GM21717 (cell line): Measurements from ENCODE around the gene SLC24A3.

ENCODE experiments used
- ATAC-seq: cut with Tn5 transposase; IDR thresholded peaks from one replicate; pipeline ENCODE4 v1.9.1; 2021; ENCODE audit warnings: mild to moderate bottlenecking, moderate library complexity; ENCODE audit not compliant: unreplicated experiment

SLC24A3 gene

DNA sequence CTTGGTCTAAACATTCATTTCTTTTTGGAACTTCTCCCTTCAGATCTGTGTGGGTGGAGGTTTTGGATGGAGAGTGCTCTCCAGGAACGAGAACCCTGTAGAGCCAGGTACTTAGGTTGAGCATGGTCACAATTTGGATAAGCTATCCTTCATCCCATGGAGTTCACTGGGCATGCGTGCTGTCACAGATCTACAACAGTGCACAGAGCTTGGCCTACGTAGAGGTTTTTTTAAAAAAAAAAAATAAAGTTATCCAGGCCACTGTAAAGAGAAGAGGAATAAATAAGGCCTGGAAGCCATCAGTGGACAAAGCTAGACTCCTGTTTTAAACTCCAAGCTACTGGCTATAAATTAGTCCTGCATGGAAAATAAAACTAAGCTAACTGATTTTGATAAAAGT is 165.6 kb downstream of the SLC24A3 start:
- no peak for ATAC-seq

DNA sequence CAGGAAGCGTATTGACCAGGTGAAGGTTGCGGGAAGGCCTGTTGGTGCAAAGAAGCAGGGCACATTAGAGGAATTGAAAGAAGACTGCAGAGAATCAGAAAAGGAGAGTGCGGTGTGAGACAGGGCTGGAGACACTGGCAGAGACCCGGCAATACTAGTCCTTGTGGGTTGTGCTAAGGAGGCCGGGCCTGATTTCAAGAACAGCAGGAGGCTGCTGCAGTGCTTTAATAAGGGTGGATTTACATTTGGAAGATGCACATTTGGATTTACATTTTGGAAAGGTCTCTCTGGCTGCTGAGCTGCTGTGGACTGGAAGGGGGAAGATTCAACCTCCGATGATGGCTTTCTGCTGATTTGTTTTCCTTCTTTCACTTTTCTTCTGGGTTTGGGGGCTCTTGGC is 167.8 kb downstream of the SLC24A3 start:
- ATAC-seq, result no peak

DNA sequence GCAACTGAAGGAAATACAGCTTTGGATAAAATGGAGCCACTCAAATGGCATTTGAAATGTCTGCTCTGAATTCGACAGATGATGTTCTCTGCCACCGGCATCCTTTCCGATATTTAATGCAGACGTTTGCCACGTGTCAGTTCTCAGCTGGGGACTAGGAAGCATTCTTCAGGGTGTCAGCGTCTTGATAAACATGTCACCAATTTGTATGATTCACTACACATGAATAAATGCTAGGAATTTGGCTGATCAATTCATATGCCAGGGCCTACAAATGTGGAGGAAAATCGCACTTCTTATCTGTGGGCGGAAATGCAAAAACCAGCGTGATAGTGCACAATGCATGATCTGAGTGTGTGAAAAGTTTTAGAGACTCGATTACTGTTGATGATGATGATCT is 169.5 kb downstream of the SLC24A3 start:
- ATAC-seq, result no peak

DNA sequence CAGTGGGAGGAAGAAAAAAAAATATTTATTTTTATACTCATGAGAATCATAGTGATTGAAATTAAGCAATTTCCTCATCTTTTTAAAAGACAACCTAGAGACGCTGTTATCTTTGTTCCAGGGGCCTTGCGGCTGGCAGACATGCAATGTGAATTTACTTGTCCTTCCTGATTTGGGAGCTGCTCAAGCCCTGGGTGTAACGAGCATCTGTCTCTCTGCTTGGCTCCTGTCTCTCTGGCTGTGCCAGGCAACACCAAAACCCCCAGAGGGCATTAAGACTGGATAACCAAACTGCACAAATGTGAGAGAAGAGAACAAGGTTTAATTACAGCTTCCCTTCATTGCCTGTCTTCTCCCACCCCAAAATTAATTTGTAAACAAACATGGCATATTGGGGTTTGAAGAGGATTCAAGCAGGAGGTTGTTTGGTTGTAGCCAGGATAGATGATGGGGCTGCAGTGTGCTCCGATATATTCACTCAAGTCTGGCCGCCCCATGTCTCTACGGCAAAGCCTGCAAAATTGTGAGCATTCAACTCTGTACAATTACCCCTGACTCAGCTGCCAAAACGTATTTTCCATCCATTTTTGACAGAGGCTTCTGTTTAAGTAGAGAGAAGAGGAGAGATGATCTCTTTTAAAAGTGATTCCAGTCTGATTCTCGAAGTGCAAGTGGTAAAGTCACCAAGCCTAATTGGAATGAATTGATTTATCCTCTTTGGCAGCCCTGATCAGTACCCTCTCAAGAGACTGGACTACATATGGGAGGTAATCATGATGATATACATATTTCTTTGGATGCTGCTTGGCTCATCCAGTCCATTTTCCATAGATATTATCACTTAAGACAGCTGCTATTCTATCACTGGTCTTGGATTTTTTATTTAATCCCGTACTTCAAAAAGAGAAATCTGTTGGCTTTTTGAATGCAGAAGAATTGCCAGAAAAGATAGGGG is 170.2 kb downstream of the SLC24A3 start:
- no peak for ATAC-seq

DNA sequence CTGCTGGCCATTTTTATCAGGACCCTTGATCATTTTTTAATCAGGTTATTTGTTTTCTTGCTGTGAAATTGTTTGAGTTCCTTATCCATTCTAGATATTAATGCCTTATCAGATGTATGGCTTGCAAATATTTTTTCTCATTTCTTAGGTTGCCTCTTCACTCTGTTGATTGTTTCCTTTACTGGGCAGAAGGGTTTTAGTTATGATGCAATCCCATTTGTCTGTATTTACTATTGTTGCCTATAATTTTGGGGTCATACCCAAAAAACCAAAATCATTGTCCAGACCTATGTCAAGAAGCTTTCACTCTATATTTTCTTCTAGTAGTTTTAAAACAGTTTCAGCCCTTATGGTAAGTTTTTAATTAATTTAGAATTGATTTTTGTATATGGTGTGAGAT is 172.5 kb downstream of the SLC24A3 start:
- no peak for ATAC-seq

DNA sequence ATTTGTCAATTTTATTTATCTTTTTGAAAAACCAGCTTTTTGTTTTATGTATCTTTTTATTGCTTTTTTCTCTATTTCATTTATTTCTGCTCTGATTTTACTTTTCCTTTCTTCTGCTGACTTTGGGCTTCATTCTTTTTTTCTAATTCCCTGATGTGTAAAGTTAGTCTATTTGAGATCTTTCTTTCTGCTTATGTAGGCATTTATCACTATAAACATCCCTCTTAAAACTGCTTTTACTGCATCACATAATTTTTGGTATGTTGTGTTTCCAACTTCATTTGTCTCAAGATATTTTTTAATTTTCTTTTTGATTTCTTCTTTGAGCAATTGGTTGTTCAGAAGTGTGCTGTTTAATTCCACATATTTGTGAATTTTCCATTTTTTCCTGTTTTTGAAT is 174.8 kb downstream of the SLC24A3 start:
- no peak for ATAC-seq

DNA sequence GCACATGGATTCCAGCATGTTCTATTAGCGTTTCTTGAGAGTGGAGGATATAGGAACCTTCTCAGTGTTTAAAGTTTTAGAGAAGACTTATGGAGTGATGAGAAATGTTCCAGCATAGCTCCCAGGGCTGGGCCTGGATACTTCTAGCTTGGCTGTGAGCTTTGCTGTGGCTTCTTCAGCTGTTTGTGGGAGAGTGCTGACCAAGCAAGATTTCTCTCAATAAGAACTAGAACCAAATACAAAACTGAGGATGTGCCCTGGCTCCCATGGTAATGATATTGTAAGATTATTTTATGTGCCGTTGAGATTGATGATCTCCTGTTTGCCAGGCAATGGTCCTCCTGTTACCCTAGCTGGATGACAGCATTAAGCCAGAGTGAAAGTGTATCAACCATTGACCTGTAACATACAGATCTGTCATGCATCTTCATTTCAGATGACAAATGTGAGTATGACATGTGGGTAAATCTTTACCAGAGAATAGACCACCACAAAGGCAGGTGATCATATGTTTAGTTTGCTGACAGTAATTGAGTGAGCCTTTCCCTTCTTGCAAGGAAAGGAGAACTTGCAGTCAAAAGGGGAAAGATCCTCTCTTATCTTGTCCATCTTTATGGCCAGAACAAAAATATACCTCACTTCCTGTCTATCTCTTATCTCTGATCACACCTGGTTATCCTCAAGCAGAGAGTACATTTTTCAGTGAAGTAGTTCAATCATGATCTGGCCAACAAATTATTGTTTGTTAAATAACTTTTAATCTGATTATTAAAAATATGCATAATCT is 180.1 kb downstream of the SLC24A3 start:
- ATAC-seq, result no peak

DNA sequence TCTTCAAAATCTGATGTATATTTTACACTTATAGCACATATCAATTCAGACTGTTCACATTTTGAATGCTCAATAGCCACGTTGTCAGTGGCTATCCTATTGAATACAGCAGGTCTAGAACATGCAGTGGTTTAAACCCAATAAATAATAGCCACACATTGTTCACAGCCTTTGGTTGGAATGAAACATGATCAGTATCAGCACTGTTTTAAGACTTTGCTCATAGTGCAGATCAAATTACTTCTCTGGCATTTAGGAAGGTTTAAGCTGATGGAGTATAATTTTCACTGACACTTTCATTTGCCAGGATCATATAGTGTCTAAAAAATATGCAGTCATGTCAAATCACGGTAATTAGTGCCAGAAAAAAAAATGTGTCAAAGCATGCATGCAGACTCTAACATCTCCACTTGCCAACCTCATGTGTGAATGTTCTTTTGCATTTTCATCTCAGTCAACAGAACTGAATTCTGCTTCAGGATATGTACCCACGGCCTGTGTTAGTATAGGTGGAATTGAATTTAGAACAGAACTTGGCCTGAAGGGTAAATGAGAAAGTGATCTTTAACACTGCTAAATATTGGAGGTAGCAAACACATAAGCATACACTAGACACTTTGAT is 184.1 kb downstream of the SLC24A3 start:
- ATAC-seq, result no peak

DNA sequence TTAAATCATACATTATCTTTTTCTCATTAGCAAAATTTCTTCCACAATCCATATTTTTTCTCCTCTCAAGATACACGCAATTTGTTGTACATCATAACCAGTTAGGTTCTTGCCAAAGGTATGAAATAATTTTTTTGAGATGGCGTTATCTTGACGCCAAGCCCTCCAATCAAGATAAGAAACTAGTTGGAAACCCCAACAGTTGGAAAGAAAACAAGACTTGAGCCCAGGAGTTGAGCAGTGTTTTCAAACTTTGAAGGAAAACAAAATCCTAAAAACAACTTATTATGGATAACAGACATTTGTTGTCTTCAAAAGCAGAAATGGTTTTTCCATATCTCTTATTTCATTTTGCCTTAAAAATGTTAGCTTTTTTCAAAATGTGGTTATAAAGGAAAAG is 184.8 kb downstream of the SLC24A3 start:
- ATAC-seq, result no peak

DNA sequence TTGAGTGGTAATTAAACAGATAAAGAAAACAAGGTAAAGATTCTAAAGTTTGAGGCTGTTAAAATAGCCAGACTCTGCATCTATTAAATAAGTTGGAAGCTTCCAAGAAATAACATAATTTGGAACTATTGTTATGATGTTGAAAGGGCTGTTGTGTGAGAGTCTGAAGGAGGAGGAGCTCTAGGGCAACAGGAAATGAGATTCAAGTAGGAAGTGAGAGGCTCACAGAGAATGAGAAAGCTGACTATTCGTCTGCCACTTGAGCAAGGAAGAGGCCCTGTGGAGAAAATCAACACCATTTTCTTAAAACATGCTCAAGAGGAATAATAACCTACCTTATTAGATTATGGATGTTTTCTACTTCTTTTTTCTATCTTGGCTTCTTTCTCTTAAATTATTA is 185.2 kb downstream of the SLC24A3 start:
- no peak for ATAC-seq

DNA sequence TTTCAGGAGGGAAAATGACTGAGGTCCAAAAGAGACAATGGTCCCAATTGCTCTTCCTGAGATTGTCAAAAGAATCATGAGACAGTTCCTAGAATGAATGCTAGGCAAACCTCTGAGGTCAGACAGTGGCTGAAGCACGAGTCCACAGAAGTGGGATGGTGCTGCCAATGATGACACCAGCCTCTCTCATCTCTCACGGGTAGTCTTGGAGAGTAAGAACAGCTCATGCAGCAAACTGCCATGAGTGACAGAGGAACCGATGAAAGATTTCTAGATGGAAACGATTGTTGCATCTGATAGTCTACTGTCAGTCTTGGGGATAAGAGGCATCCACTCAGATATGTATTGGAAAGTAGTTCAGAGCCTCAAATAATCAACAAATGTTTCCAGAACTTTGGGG is 188.7 kb downstream of the SLC24A3 start:
- ATAC-seq, result no peak

DNA sequence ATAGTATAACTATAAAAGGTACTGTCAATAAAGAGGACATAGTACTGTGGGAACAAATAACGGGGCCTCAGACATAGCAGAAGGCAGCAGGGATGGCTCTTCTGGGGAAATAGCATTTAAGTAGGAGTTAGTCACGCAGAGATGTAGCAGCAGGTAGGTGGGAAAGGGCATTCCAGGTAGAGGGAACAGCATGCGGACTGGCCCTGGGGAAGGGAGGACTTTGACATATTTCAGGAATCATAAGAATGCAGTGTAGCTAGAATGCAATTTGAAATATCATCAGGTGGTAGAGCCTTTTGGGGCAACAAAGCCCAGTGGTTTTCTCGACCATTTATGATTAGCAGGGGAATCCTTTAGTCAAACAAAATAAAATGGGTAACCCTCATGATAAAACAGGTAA is 191.1 kb downstream of the SLC24A3 start:
- no peak for ATAC-seq

DNA sequence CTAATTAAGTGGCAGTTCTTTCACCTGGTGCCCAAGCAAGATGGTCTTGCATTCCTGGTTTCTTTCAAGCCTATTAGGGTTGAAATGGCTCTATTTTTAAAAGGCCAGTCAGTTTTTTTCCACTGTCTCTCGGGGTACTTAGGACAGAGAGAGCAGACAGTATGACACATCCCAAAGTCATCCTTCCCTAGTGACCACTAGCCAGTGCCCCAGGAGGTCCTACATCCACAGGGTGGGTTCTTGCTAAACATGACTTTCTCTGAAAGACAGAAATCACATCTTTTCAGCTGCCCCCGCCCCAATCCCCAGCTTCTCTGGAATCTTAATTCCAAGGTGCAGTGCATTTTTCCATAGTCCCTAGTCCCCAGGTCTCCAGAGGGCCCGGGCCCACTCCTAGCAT is 192.4 kb downstream of the SLC24A3 start:
- no peak for ATAC-seq

DNA sequence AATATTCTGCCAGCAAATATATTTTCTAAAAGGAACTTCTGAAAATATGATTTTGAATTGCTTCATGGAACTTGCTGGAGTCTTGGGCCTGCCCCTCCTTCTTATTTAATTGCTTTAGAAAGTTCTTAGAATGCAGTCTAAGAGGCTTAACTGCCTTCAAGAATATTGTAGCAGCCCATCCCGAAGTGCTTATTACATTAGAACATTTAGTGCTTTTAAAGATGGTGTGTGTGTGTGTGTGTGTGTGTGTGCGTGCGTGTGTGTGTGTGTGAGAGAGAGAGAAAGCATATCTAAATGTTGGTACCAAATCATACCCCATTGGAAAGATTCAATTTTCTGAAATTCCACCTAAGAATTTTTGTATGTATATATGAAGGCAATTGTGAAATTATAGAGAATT is 193.5 kb downstream of the SLC24A3 start:
- ATAC-seq, result no peak

DNA sequence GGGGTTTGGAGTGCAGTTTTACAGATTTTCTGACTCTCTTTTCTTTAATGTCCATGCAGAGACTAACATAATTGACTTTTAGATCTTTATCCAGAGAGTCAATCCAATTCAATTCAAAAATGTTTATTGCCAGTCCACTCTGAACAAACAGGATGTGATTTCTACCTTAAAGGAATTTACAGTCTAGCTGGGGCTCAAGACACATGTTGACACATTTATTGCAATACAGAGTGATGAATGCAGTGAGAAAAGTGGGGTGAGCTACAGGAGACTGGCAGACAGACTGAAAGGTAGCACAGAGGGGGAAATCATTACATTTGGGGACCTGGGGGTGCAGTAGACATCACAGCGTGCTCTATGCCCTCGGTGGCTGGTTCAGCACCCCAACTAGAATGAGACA is 193.9 kb downstream of the SLC24A3 start:
- ATAC-seq, result no peak

DNA sequence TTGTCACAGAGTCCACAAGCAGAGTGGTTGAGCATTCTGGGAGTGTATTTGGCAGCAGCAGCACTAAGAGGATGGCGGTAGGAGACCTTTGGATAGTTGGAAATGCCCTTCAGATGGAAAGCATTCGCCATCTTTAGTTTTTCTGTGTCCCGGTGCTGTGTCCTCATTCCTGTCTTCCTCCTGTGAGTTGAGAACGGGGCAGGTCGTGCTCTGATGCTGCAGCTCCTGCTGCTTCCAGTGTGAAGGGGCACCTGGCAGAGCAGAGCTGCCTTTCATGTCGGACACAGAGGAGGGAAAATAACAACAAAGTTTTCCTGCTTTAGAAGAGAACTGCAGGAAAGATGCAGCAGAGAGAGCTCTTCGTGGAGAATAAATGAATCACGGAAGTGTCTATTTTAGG is 194.8 kb downstream of the SLC24A3 start:
- ATAC-seq, result no peak

DNA sequence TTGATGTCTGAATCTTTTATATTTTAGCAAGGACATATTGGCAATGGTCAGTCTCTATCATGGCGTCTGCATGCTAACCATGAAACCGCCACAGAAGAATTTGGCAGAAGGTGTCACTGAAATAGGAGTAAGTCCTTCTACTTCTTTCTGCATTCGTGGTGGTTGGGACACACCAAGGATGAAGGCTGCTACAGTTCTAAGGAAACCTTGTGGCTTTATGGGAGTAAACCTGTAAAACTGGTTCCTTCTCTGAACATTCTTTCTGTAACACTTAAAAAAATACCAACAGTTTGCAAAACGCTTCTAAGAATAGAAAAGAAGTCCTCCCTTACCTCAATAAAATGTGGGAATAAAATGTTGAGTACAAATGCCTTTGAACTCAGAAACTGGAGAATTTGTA is 195.3 kb downstream of the SLC24A3 start:
- no peak for ATAC-seq

DNA sequence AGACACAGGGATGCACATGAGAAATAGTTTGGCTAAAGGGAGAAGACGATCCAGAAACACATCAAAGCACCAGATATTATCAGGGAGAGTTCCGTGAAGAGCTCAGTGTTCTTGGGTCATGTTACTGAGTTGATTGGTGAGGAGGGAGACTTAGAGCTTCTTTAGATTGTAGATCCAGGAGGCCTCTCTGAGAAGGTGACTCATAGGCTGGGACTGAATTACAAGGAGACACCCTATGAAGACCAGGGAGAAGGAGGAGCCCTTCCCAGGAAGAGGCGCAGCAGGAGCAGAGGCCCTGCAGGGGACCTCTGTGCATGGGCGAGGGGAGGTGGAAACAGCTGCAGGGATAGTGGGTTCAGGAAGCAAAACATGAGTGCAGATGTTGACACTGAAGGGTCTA is 196.5 kb downstream of the SLC24A3 start:
- ATAC-seq, result no peak

DNA sequence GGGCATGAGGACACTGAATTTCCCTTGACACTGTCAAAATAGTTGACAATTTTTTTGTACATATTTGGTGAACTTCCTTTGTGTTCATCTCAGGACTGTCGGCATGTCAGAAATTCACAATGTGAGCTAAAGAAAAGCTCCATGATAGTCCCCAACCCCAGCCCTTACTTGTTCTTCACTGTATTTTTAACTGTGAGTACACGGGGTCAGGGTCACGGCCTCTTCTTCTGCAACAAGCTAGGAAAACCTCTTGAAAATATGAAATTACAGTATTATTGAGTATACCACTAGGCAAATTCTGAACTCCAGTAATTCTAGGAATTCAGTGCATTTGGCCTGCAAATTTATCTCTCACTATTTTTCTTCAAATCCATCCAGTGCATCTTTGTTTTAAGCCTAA is 199.4 kb downstream of the SLC24A3 start:
- ATAC-seq, result no peak

DNA sequence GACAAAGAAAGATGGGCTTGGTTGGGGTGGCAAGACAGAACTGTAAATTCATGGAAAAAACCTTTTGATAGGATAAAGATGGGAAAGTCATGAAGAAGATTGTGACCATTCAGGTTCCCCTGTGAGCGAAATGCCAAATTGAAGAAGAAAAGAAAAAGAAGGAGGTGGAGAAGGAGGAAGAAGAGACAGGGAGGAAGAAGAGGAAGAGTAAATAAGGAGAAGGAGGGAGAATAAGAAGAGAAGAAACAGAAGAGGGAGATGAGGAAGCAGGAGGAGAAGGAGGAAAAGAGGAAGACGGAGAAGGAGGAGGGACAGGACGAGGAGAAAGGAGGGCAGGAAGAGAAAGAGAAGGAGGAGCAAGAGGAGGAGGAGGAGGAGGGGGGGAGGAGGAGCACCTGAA is 199.8 kb downstream of the SLC24A3 start:
- no peak for ATAC-seq

DNA sequence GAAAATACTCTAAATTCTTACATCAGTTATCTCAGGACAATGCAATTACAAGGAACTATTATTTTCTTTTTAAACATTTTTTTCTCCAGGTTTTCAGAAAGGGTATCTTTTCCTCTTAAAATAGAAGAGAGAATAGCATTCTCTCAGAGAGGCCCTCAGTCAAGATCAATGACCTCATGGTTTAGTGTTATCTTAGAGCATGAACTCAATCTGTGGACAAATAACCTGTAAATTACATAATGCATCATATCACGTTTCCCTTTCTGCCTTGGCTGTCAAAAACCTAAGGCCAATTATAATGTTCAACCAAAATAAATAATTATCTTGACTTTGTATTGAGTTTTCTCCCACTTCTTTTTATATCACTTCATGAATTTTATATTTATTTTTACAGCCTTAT is 202.2 kb downstream of the SLC24A3 start:
- ATAC-seq, result no peak

DNA sequence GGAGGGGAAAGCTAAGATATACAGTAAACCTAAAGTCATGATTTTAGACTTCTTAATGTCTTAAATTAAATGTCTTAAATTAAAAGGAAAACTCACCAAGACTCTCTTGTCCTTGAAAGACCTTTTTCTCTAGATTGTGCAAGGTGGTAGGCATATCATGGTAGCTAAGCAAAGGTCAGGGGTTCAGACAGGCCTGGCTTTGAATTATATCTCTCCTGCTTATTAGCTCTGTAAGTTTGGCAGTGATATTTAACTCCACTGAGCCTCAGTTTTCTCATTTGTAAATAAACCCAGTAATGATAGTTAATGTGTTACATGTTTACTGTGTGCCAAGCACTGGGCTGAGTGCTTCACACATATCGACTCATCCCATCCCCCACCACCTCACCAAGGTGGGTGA is 203.3 kb downstream of the SLC24A3 start:
- no peak for ATAC-seq
